Vagina (tissue), 2 donors: ENCODE measurements around the gene RAB20.

Source experiments
- POLR2A ChIP-seq, 2 donors: fragments of 450-650 bp; IDR thresholded peaks; one replicate each; pipeline ENCODE4 v1.6.1; 2017; ENCODE audit warnings: antibody characterized with exemption in 2 of 2, mild to moderate bottlenecking in 2 of 2, moderate library complexity in 2 of 2
- POLR2AphosphoS5 ChIP-seq, 2 donors: sonication (generic); formaldehyde crosslinking; IDR thresholded peaks; one replicate each; pipeline ENCODE4 v1.9.0; 2017; ENCODE audit warnings: antibody characterized with exemption in 2 of 2, mild to moderate bottlenecking in 2 of 2, low read depth in 1 of 2; ENCODE audit not compliant: insufficient read depth in 1 of 2
- TF ChIP-seq, protein P1 (sequence below), 3 experiments: fragments of 450-650 bp in 2 of 3; fragments of 200-600 bp in 1 of 3; sonication (generic) in 1 of 3; IDR thresholded peaks; one replicate each; pipeline ENCODE4 v1.5.1; 2017 to 2019; ENCODE audit warnings: antibody characterized with exemption in 3 of 3, mild to moderate bottlenecking in 2 of 3, moderate library complexity in 2 of 3

DNA sequence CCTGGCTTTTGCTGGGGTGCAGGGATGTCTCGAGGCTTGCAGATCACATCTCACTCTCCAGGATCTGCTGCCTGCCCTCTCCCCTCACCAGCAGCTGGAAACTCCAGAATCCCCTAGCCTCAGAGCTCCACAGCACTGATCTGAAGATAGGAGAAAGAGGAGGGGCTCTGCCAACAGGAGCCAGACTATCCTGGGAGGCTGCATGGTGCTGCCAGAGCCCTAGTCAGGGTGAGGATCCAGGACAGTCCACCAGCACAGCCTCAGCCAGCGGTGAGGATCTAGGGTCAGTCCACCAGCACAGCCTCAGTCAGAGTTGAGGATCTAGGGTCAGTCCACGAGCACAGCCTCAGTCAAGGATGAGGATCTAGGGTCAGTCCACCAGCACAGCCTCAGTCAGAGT is 65.2 kb downstream of the RAB20 start:
- TF ChIP-seq, protein P1, sequence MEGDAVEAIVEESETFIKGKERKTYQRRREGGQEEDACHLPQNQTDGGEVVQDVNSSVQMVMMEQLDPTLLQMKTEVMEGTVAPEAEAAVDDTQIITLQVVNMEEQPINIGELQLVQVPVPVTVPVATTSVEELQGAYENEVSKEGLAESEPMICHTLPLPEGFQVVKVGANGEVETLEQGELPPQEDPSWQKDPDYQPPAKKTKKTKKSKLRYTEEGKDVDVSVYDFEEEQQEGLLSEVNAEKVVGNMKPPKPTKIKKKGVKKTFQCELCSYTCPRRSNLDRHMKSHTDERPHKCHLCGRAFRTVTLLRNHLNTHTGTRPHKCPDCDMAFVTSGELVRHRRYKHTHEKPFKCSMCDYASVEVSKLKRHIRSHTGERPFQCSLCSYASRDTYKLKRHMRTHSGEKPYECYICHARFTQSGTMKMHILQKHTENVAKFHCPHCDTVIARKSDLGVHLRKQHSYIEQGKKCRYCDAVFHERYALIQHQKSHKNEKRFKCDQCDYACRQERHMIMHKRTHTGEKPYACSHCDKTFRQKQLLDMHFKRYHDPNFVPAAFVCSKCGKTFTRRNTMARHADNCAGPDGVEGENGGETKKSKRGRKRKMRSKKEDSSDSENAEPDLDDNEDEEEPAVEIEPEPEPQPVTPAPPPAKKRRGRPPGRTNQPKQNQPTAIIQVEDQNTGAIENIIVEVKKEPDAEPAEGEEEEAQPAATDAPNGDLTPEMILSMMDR (IDR thresholded peaks at IDR 0.05) = no peak
- TF ChIP-seq POLR2AphosphoS5 (IDR thresholded peaks at IDR 0.05; ENCODE audit: insufficient read depth in 1 of 2, low read depth in 1 of 2) = no peak
- no peak for TF ChIP-seq POLR2A (IDR thresholded peaks at IDR 0.05)
